ENCODE results near the gene TMPRSS3.

DNA sequence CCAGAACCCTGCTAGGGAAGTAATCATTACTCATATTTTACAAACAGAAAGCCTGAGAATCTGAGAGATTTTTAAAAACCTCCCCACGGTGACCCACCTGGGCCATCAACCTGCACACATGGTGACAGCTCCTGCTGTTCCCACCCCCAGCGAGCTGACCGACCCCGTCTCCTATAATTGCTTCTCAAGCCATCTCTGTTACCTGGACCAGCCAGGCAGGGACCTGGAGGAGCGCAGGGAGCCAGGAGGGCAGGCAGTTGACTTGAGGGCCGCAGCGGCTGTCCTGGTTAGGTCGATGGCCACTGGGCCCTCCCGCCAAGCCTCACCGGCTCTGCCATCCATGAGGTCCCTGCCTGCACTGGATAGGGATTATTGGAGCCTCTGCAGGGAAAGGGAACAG is 52.8 kb downstream of the TMPRSS3 start:
- TF ChIP-seq EP300 (IDR thresholded peaks at IDR 0.05): no peak
- TF ChIP-seq, protein P1, sequence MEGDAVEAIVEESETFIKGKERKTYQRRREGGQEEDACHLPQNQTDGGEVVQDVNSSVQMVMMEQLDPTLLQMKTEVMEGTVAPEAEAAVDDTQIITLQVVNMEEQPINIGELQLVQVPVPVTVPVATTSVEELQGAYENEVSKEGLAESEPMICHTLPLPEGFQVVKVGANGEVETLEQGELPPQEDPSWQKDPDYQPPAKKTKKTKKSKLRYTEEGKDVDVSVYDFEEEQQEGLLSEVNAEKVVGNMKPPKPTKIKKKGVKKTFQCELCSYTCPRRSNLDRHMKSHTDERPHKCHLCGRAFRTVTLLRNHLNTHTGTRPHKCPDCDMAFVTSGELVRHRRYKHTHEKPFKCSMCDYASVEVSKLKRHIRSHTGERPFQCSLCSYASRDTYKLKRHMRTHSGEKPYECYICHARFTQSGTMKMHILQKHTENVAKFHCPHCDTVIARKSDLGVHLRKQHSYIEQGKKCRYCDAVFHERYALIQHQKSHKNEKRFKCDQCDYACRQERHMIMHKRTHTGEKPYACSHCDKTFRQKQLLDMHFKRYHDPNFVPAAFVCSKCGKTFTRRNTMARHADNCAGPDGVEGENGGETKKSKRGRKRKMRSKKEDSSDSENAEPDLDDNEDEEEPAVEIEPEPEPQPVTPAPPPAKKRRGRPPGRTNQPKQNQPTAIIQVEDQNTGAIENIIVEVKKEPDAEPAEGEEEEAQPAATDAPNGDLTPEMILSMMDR (IDR thresholded peaks at IDR 0.05): no peak
- no peak for TF ChIP-seq POLR2A (IDR thresholded peaks at IDR 0.05; ENCODE audit: low read depth)
- TF ChIP-seq POLR2AphosphoS5 (IDR thresholded peaks at IDR 0.05): no peak
